OCI-LY1 (cell line): ENCODE data around the gene NEUROD2.

Experiments
- H2AFZ ChIP-seq: fragments of 200-600 bp; sonication (generic), shearing (Covaris generic); 2 replicates; pipeline ENCODE4 v1.6.0; 2014; ENCODE audit warnings: antibody characterized with exemption, mild to moderate bottlenecking, low read length
- H3F3A ChIP-seq: fragments of 200-600 bp; sonication (generic), shearing (Covaris generic); 2 replicates; pipeline ENCODE4 v1.6.0; 2014; ENCODE audit warnings: mild to moderate bottlenecking, antibody characterized with exemption, low read length, moderate library complexity; ENCODE audit not compliant: insufficient read depth
- H3K27ac ChIP-seq: fragments of 200-600 bp; sonication (generic); 2 replicates; pipeline ENCODE4 v1.5.1; 2014; ENCODE audit warnings: low read length, mixed run types, mild to moderate bottlenecking, low read depth; ENCODE audit not compliant: poor library complexity, severe bottlenecking
- H3K27me3 ChIP-seq: fragments of 200-600 bp; sonication (generic); 2 replicates; pipeline ENCODE4 v1.6.0; 2014; ENCODE audit warnings: antibody characterized with exemption, mild to moderate bottlenecking, low read length, moderate library complexity; ENCODE audit not compliant: insufficient read depth
- H3K36me3 ChIP-seq: fragments of 200-600 bp; sonication (generic); 2 replicates; pipeline ENCODE4 v1.6.1; 2014; ENCODE audit warnings: mild to moderate bottlenecking, antibody characterized with exemption, low read length, moderate library complexity, mixed read lengths; ENCODE audit not compliant: insufficient read depth
- H3K4me1 ChIP-seq: fragments of 200-600 bp; sonication (generic); 2 replicates; pipeline ENCODE4 v1.5.1; 2014; ENCODE audit warnings: mild to moderate bottlenecking, low read length, moderate library complexity; ENCODE audit not compliant: insufficient read depth, severe bottlenecking
- H3K4me2 ChIP-seq: fragments of 200-600 bp; sonication (generic), shearing (Covaris generic); 2 replicates; pipeline ENCODE4 v1.6.1; 2014; ENCODE audit warnings: low read length
- H3K4me3 ChIP-seq: fragments of 200-600 bp; sonication (generic); 2 replicates; pipeline ENCODE4 v1.5.1; 2014; ENCODE audit warnings: low read length, low read depth, mild to moderate bottlenecking, mixed read lengths; ENCODE audit not compliant: poor library complexity, severe bottlenecking
- H3K79me2 ChIP-seq: fragments of 200-600 bp; shearing (Covaris generic); 2 replicates; pipeline ENCODE4 v1.6.1; 2016; ENCODE audit warnings: mixed run types, low read length, mixed read lengths; ENCODE audit not compliant: insufficient read depth
- H3K9ac ChIP-seq: fragments of 200-600 bp; sonication (generic), shearing (Covaris generic); 2 replicates; pipeline ENCODE4 v1.6.1; 2014; ENCODE audit warnings: mild to moderate bottlenecking, low read length, mixed read lengths
- H3K9me2 ChIP-seq: fragments of 200-600 bp; sonication (generic), shearing (Covaris generic); 2 replicates; pipeline ENCODE4 v1.6.1; 2014; ENCODE audit warnings: low read depth, mild to moderate bottlenecking, low read length, mixed read lengths
- H3K9me3 ChIP-seq: fragments of 200-600 bp; shearing (Covaris generic); 2 replicates; pipeline ENCODE4 v1.6.1; 2014; ENCODE audit warnings: low read length, mixed read lengths
- H4K20me1 ChIP-seq: fragments of 200-600 bp; sonication (generic), shearing (Covaris generic); 2 replicates; pipeline ENCODE4 v1.6.0; 2016; ENCODE audit warnings: mild to moderate bottlenecking, low read length; ENCODE audit not compliant: insufficient read depth
- EZH2 ChIP-seq: fragments of 200-600 bp; sonication (generic), shearing (Covaris generic); IDR thresholded peaks from 2 replicates; pipeline ENCODE4 v1.8.0; 2017; ENCODE audit warnings: borderline replicate concordance, mixed run types, mild to moderate bottlenecking, antibody characterized with exemption, low read length, moderate library complexity, mixed read lengths
- TF ChIP-seq, protein P1 (sequence below): fragments of 200-600 bp; sonication (generic), shearing (Covaris generic); IDR thresholded peaks from 2 replicates; pipeline ENCODE4 v1.5.1; 2017; ENCODE audit warnings: mild to moderate bottlenecking, antibody characterized with exemption, low read length, moderate library complexity, mixed read lengths

NEUROD2 gene

DNA sequence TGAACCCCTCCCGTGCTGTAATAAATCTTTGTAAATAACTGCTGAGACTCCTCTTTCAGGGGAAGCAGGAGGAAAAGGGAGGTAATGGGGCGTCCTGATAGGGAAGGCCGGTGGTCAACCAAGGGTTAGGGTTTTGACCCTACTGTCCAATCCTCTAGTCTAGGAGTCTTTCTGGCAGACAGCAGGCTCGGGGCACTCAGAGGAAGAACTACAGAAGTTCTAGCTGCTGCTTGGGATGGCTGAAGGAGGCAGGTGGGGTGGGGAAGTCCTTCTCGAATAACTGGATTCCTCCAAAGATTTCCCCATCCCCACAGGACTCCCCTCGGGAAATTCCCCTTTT lies 28.8 kb upstream of the NEUROD2 start:
- H3K79me2 ChIP-seq, result no peaks in the 10 kb centered on the region; the same call in 1 of the 2 replicates
- H3K27ac ChIP-seq, result peak overlapping the region; percentile 30
- peak overlapping the region; percentile 84 for H3K9ac ChIP-seq
- no peaks in the 10 kb centered on the region for H4K20me1 ChIP-seq
- no peaks in the 10 kb centered on the region for H3K27me3 ChIP-seq
- H3K4me2 ChIP-seq, result peak overlapping the region; percentile 96
- H3K9me2 ChIP-seq, result no peaks in the 10 kb centered on the region
- H3K36me3 ChIP-seq, result no peaks in the 10 kb centered on the region
- TF ChIP-seq, protein P1, sequence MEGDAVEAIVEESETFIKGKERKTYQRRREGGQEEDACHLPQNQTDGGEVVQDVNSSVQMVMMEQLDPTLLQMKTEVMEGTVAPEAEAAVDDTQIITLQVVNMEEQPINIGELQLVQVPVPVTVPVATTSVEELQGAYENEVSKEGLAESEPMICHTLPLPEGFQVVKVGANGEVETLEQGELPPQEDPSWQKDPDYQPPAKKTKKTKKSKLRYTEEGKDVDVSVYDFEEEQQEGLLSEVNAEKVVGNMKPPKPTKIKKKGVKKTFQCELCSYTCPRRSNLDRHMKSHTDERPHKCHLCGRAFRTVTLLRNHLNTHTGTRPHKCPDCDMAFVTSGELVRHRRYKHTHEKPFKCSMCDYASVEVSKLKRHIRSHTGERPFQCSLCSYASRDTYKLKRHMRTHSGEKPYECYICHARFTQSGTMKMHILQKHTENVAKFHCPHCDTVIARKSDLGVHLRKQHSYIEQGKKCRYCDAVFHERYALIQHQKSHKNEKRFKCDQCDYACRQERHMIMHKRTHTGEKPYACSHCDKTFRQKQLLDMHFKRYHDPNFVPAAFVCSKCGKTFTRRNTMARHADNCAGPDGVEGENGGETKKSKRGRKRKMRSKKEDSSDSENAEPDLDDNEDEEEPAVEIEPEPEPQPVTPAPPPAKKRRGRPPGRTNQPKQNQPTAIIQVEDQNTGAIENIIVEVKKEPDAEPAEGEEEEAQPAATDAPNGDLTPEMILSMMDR, result no peak
- no peak for TF ChIP-seq EZH2
- H2AFZ ChIP-seq, result no peak overlapping the region
- H3K4me3 ChIP-seq, result peak overlapping the region; percentile 81
- no peaks in the 10 kb centered on the region for H3F3A ChIP-seq
- peaks cover 28% of the 10 kb centered on the region for H3K4me1 ChIP-seq
- H3K9me3 ChIP-seq, result no peaks in the 10 kb centered on the region

DNA sequence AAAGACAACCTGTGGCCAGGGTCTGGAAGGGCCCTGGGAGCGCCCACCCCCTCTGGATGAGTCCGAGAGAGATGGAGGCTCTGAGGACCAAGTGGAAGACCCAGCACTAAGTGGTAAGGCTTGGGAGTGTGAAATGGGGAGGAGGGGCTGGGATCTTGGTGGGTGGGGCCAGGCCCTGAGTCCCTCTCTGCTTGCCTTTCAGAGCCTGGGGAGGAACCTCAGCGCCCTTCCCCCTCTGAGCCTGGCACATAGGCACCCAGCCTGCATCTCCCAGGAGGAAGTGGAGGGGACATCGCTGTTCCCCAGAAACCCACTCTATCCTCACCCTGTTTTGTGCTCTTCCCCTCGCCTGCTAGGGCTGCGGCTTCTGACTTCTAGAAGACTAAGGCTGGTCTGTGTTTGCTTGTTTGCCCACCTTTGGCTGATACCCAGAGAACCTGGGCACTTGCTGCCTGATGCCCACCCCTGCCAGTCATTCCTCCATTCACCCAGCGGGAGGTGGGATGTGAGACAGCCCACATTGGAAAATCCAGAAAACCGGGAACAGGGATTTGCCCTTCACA lies 28.0 kb upstream of the NEUROD2 start:
- Histone ChIP-seq H3F3A (no peaks in the 10 kb centered on the region), H3K79me2 (no peaks in the 10 kb centered on the region; the same call in 1 of the 2 replicates), H3K4me3 (no peak overlapping the region), H3K9me2 (no peaks in the 10 kb centered on the region), H4K20me1 (no peaks in the 10 kb centered on the region), H3K9me3 (no peaks in the 10 kb centered on the region), H3K27me3 (no peaks in the 10 kb centered on the region), H3K9ac (no peak overlapping the region; the same call in 1 of the 2 replicates), H2AFZ (no peak overlapping the region), H3K4me1 (peaks cover 28% of the 10 kb centered on the region), H3K36me3 (no peaks in the 10 kb centered on the region), H3K27ac (no peak overlapping the region), H3K4me2 (no peak overlapping the region)
- TF ChIP-seq EZH2, result no peak
- TF ChIP-seq, protein P1, result no peak

DNA sequence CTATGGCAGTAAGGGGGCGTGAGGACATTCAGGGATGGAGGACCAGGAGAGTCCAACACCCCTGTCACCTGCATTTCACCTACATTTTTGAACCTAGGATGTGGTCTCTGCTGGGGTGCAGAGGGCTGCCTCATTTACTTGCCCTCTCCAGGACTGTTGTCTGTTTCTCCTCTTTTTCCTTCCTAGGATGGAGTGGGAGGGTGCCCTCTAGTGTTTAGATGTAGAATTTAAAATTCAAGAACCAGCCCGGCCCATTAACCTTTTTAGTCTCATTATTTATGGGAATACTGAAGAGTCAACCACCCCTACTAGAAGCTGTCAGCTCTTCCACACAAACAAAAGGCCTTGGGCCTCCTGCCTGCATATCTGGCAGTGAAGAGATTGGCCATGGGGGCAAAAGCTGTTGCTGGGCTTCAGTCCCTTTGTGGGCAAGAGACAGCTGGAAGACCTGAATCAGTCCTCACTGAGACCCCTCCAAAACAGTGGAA lies 26.7 kb upstream of the NEUROD2 start:
- H3K27me3 ChIP-seq, result no peaks in the 10 kb centered on the region
- H4K20me1 ChIP-seq, result no peaks in the 10 kb centered on the region
- TF ChIP-seq EZH2, result no peak
- TF ChIP-seq, protein P1, result peak; percentile 97
- H3K4me1 ChIP-seq, result peaks cover 28% of the 10 kb centered on the region
- H3K9me2 ChIP-seq, result no peaks in the 10 kb centered on the region
- H3K4me2 ChIP-seq, result no peak overlapping the region
- no peaks in the 10 kb centered on the region for H3K9me3 ChIP-seq
- H3K79me2 ChIP-seq, result no peaks in the 10 kb centered on the region; the same call in 1 of the 2 replicates
- no peaks in the 10 kb centered on the region for H3F3A ChIP-seq
- no peak overlapping the region for H2AFZ ChIP-seq
- no peaks in the 10 kb centered on the region for H3K36me3 ChIP-seq
- H3K9ac ChIP-seq, result no peak overlapping the region
- H3K27ac ChIP-seq, result no peak overlapping the region
- H3K4me3 ChIP-seq, result no peak overlapping the region
